Loucy (cell line): ENCODE measurements around the gene EEF1AKMT2.

Source experiments
- H2AFZ ChIP-seq: fragments of 200-600 bp; sonication (generic); 2 replicates; pipeline ENCODE4 v1.6.0; 2016; ENCODE audit warnings: antibody characterized with exemption, mild to moderate bottlenecking, low read length, moderate library complexity
- H3F3A ChIP-seq: fragments of 200-600 bp; 2 replicates; pipeline ENCODE4 v1.6.0; 2016; ENCODE audit warnings: antibody characterized with exemption, low read depth, mild to moderate bottlenecking
- H3K27me3 ChIP-seq: fragments of 200-600 bp; sonication (generic); 2 replicates; pipeline ENCODE4 v1.6.1; 2014; ENCODE audit warnings: low read length, mild to moderate bottlenecking; ENCODE audit not compliant: insufficient read depth, poor library complexity, severe bottlenecking
- H3K36me3 ChIP-seq: fragments of 200-600 bp; sonication (generic); 2 replicates; pipeline ENCODE4 v1.6.1; 2016; ENCODE audit warnings: low read length; ENCODE audit not compliant: insufficient read depth
- H3K4me1 ChIP-seq: fragments of 200-600 bp; sonication (generic); 2 replicates; pipeline ENCODE4 v1.5.1; 2014; ENCODE audit warnings: low read length, mild to moderate bottlenecking; ENCODE audit not compliant: insufficient read depth, poor library complexity, severe bottlenecking
- H3K4me2 ChIP-seq: fragments of 200-600 bp; sonication (generic); 2 replicates; pipeline ENCODE4 v1.6.0; 2014; ENCODE audit warnings: antibody characterized with exemption, low read length, low read depth, mild to moderate bottlenecking; ENCODE audit not compliant: poor library complexity, severe bottlenecking
- H3K4me3 ChIP-seq: fragments of 200-600 bp; sonication (generic); 2 replicates; pipeline ENCODE4 v1.5.1; 2014; ENCODE audit warnings: low read length, mild to moderate bottlenecking, mixed read lengths; ENCODE audit not compliant: poor library complexity, severe bottlenecking
- H3K79me2 ChIP-seq: fragments of 200-600 bp; sonication (generic); 2 replicates; pipeline ENCODE4 v1.6.1; 2014; ENCODE audit warnings: low read length; ENCODE audit not compliant: insufficient read depth
- H3K9ac ChIP-seq: fragments of 200-600 bp; sonication (generic); 2 replicates; pipeline ENCODE4 v1.6.0; 2014; ENCODE audit warnings: mild to moderate bottlenecking, low read depth, low read length, moderate library complexity; ENCODE audit not compliant: poor library complexity, severe bottlenecking
- H3K9me2 ChIP-seq: fragments of 200-600 bp; sonication (generic); replicated peaks from 2 replicates; pipeline ENCODE4 v1.6.1; 2016; ENCODE audit warnings: low read depth, low read length, mixed read lengths
- H3K9me3 ChIP-seq: fragments of 200-600 bp; sonication (generic); 2 replicates; pipeline ENCODE4 v1.6.1; 2014; ENCODE audit warnings: mild to moderate bottlenecking, antibody characterized with exemption, low read length, low read depth; ENCODE audit not compliant: insufficient read depth
- H4K20me1 ChIP-seq: fragments of 200-600 bp; sonication (generic); 2 replicates; pipeline ENCODE4 v1.6.0; 2014; ENCODE audit warnings: antibody characterized with exemption, low read length, mild to moderate bottlenecking; ENCODE audit not compliant: insufficient read depth, poor library complexity, severe bottlenecking
- EZH2phosphoT487 ChIP-seq: fragments of 200-600 bp; IDR thresholded peaks from 2 replicates; pipeline ENCODE4 v1.6.1; 2018; ENCODE audit warnings: antibody characterized with exemption, mild to moderate bottlenecking, moderate library complexity, borderline replicate concordance
- TF ChIP-seq, protein P1 (sequence below): fragments of 200-600 bp; sonication (generic); conservative IDR thresholded peaks from 2 replicates; pipeline ENCODE4 v1.5.1; 2014; ENCODE audit warnings: mild to moderate bottlenecking, antibody characterized with exemption, low read length

The EEF1AKMT2 gene

DNA sequence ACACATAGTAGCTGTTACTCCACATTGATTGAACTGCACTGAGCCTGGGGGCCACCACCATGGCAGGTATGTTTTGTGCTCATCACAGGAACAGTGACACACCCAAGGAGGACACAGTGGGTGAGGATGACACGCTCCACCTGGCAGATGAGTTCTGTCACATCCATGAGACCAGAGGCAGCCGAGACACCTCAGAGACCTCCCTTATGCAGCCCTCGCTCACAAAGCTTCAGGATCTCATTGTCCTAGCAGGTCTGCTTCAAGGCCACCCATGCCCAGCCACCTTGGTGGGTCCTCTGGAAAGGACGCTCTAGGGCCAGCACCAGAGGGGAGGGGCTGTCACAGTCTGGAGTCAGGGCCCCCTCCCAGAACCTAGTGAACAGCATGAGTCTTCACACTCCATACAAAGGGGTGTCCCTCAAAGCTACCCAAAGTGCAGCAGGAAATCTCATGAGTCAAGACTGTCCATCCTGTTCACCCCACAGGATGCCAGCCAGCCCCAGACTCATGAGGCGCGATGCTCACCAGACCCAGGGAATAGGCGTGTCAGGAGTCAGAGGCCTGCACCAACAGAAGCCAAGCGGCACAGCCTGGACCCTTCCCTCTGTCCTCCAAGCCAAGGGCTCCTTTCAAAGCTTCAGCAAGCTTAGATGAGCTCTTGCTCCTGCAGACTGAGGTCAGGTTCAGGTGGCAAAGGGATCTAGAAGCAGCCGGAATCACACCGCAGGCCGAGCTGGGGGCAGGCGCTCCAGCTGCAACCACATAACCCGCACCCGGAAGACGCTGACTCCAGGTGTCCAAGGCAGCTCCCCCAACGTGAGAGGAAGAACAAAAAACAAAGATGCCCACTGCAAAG, 57.1 kb downstream of the EEF1AKMT2 start:
- H3K4me1 ChIP-seq = peaks cover 37% of the 10 kb centered on the region
- peaks cover 79% of the 10 kb centered on the region for H4K20me1 ChIP-seq
- H3K4me2 ChIP-seq = peak overlapping the region; percentile 22
- H3K9ac ChIP-seq = peak overlapping the region; percentile 11
- H3K27me3 ChIP-seq = no peaks in the 10 kb centered on the region
- H3K79me2 ChIP-seq = peaks cover 99% of the 10 kb centered on the region
- H3K9me3 ChIP-seq = no peaks in the 10 kb centered on the region
- TF ChIP-seq, protein P1, sequence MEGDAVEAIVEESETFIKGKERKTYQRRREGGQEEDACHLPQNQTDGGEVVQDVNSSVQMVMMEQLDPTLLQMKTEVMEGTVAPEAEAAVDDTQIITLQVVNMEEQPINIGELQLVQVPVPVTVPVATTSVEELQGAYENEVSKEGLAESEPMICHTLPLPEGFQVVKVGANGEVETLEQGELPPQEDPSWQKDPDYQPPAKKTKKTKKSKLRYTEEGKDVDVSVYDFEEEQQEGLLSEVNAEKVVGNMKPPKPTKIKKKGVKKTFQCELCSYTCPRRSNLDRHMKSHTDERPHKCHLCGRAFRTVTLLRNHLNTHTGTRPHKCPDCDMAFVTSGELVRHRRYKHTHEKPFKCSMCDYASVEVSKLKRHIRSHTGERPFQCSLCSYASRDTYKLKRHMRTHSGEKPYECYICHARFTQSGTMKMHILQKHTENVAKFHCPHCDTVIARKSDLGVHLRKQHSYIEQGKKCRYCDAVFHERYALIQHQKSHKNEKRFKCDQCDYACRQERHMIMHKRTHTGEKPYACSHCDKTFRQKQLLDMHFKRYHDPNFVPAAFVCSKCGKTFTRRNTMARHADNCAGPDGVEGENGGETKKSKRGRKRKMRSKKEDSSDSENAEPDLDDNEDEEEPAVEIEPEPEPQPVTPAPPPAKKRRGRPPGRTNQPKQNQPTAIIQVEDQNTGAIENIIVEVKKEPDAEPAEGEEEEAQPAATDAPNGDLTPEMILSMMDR = no peak
- no peak for TF ChIP-seq EZH2phosphoT487
- no peak overlapping the region for H2AFZ ChIP-seq
- H3F3A ChIP-seq = no peaks in the 10 kb centered on the region
- H3K36me3 ChIP-seq = peaks cover 6% of the 10 kb centered on the region; the same call in 1 of the 2 replicates
- no peak overlapping the region for H3K4me3 ChIP-seq
- no peaks in the 10 kb centered on the region for H3K9me2 ChIP-seq

- no peak overlapping the region for H3K4me3 ChIP-seq
- TF ChIP-seq EZH2phosphoT487 = no peak
- TF ChIP-seq, protein P1 = no peak
- no peaks in the 10 kb centered on the region for H3K9me3 ChIP-seq
- no peak overlapping the region for H2AFZ ChIP-seq
- H3K9me2 ChIP-seq = no peaks in the 10 kb centered on the region
- peaks cover 37% of the 10 kb centered on the region for H3K4me1 ChIP-seq
- peaks cover 99% of the 10 kb centered on the region for H3K79me2 ChIP-seq
- H3K4me2 ChIP-seq = no peak overlapping the region
- peaks cover 6% of the 10 kb centered on the region; the same call in 1 of the 2 replicates for H3K36me3 ChIP-seq
- H4K20me1 ChIP-seq = peaks cover 80% of the 10 kb centered on the region
- H3F3A ChIP-seq = no peaks in the 10 kb centered on the region
- H3K9ac ChIP-seq = no peak overlapping the region
- no peaks in the 10 kb centered on the region for H3K27me3 ChIP-seq
Observed at GRCh38 chr10:124733571-124734245, 58.0 kb downstream of the EEF1AKMT2 start.

- peaks cover 78% of the 10 kb centered on the region for H4K20me1 ChIP-seq
Observed at GRCh38 chr10:124732931-124733570, 58.6 kb downstream of the EEF1AKMT2 start.

More at GRCh38 chr10:124732931-124733570, 58.6 kb downstream of the EEF1AKMT2 start:
- H3K4me1 ChIP-seq = peaks cover 37% of the 10 kb centered on the region
- H3F3A ChIP-seq = no peaks in the 10 kb centered on the region
- H3K9me3 ChIP-seq = no peaks in the 10 kb centered on the region
- H2AFZ ChIP-seq = no peak overlapping the region
- peaks cover 99% of the 10 kb centered on the region for H3K79me2 ChIP-seq
- H3K9ac ChIP-seq = no peak overlapping the region
- H3K36me3 ChIP-seq = peaks cover 6% of the 10 kb centered on the region; the same call in 1 of the 2 replicates
- TF ChIP-seq EZH2phosphoT487 = no peak
- TF ChIP-seq, protein P1 = no peak
- H3K27me3 ChIP-seq = no peaks in the 10 kb centered on the region
- H3K4me3 ChIP-seq = no peak overlapping the region
- no peaks in the 10 kb centered on the region for H3K9me2 ChIP-seq
- no peak overlapping the region for H3K4me2 ChIP-seq
